ENCODE data around the gene APOLD1. TPM values are rescaled to one million over a fixed set of nuclear protein-coding genes. Genes with fewer than 3 reads are reported as not detected.

Gene APOLD1
- total RNA-seq, 1 experiment from 2014 or later, result 6.4 TPM

GRCh38 chr12:12817616-12818015 lies 32.2 kb downstream of the APOLD1 start:
- no peak for TF ChIP-seq CTCF (conservative IDR thresholded peaks at IDR 0.05; ENCODE audit: low read depth, low read length)
- TF ChIP-seq EZH2 (IDR thresholded peaks at IDR 0.05; ENCODE audit: borderline replicate concordance, low read depth, low read length, poor library complexity, severe bottlenecking), result no peak
- intact Hi-C loops (cut with micrococcal nuclease; ENCODE audit: unreplicated experiment), result no loop called here
- ChIA-PET CTCF (interaction anchor here (0.6 kb wide), 1 partner anchor 120 kb away, joined by 4 read pairs; no protein-coding TSS in a partner anchor), POLR2A (ENCODE audit: low non-redundant PET) (no interaction called here)
- H3K9me3 ChIP-seq (ENCODE audit: low read depth, low read length, poor library complexity, severe bottlenecking), result no peaks in the 10 kb centered on the region
- peaks cover 43% of the 10 kb centered on the region for H3K36me3 ChIP-seq (ENCODE audit: insufficient read depth, low read length, poor library complexity, severe bottlenecking)
- no peaks in the 10 kb centered on the region for H3K27me3 ChIP-seq (replicated peaks; ENCODE audit: insufficient read depth, low read depth, low read length, poor library complexity)
- no peak overlapping the region for H3K4me3 ChIP-seq (ENCODE audit: low read depth, low read length, poor library complexity, severe bottlenecking)
- no peak for DNase-seq (ENCODE audit: low spot score)
- H3K27ac ChIP-seq (ENCODE audit: low read depth, low read length, poor library complexity, severe bottlenecking), result no peak overlapping the region
- H3K4me1 ChIP-seq (ENCODE audit: insufficient read depth, low read length, poor library complexity, severe bottlenecking), result peaks cover 17% of the 10 kb centered on the region
- BruUV-seq (replicated peaks), result no TSS peak

- ChIA-PET POLR2A (ENCODE audit: low non-redundant PET) (interaction anchor here (0.6 kb wide), 1 partner anchor 384 kb away, joined by 3 read pairs; no protein-coding TSS in a partner anchor), CTCF (interaction anchor here (0.6 kb wide), 1 partner anchor 18 kb away, joined by 6 read pairs; no protein-coding TSS in a partner anchor)
- intact Hi-C loops (cut with micrococcal nuclease; ENCODE audit: unreplicated experiment), result no loop called here
- H3K4me1 ChIP-seq (ENCODE audit: insufficient read depth, low read length, poor library complexity, severe bottlenecking), result peaks cover 17% of the 10 kb centered on the region
- no peak overlapping the region for H3K27ac ChIP-seq (ENCODE audit: low read depth, low read length, poor library complexity, severe bottlenecking)
- H3K9me3 ChIP-seq (ENCODE audit: low read depth, low read length, poor library complexity, severe bottlenecking), result no peaks in the 10 kb centered on the region
- H3K27me3 ChIP-seq (replicated peaks; ENCODE audit: insufficient read depth, low read depth, low read length, poor library complexity), result no peaks in the 10 kb centered on the region
- TF ChIP-seq EZH2 (IDR thresholded peaks at IDR 0.05; ENCODE audit: borderline replicate concordance, low read depth, low read length, poor library complexity, severe bottlenecking), result no peak
- no peak for TF ChIP-seq CTCF (conservative IDR thresholded peaks at IDR 0.05; ENCODE audit: low read depth, low read length)
- no TSS peak for BruUV-seq (replicated peaks)
- DNase-seq (ENCODE audit: low spot score), result no peak
- H3K36me3 ChIP-seq (ENCODE audit: insufficient read depth, low read length, poor library complexity, severe bottlenecking), result peaks cover 54% of the 10 kb centered on the region
- H3K4me3 ChIP-seq (ENCODE audit: low read depth, low read length, poor library complexity, severe bottlenecking), result no peak overlapping the region
Observed at GRCh38 chr12:12818701-12819100, 33.2 kb downstream of the APOLD1 start.

- no peak for DNase-seq (ENCODE audit: low spot score)
- BruUV-seq (replicated peaks), result no TSS peak
- Histone ChIP-seq H3K36me3 (ENCODE audit: insufficient read depth, low read length, poor library complexity, severe bottlenecking) (peaks cover 59% of the 10 kb centered on the region), H3K4me3 (ENCODE audit: low read depth, low read length, poor library complexity, severe bottlenecking) (no peak overlapping the region), H3K4me1 (ENCODE audit: insufficient read depth, low read length, poor library complexity, severe bottlenecking) (peaks cover 12% of the 10 kb centered on the region), H3K27ac (ENCODE audit: low read depth, low read length, poor library complexity, severe bottlenecking) (no peak overlapping the region), H3K27me3 (replicated peaks; ENCODE audit: insufficient read depth, low read depth, low read length, poor library complexity) (no peaks in the 10 kb centered on the region), H3K9me3 (ENCODE audit: low read depth, low read length, poor library complexity, severe bottlenecking) (no peaks in the 10 kb centered on the region)
- CTCF ChIA-PET, result interaction anchor here (0.6 kb wide), 1 partner anchor 17 kb away, joined by 6 read pairs; no protein-coding TSS in a partner anchor
- POLR2A ChIA-PET (ENCODE audit: low non-redundant PET), result interaction anchor here (0.6 kb wide), 1 partner anchor 384 kb away, joined by 3 read pairs; no protein-coding TSS in a partner anchor
- intact Hi-C loops (cut with micrococcal nuclease; ENCODE audit: unreplicated experiment), result no loop called here
- TF ChIP-seq EZH2 (IDR thresholded peaks at IDR 0.05; ENCODE audit: borderline replicate concordance, low read depth, low read length, poor library complexity, severe bottlenecking) (no peak), CTCF (conservative IDR thresholded peaks at IDR 0.05; ENCODE audit: low read depth, low read length) (no peak)
Observed at GRCh38 chr12:12819221-12819620, 33.8 kb downstream of the APOLD1 start.

All from A673 (cell line).